Coronary artery (tissue), 2 donors: Measurements from ENCODE around the gene TRUB1.

Experiments used
- DNase-seq: peaks from one replicate; pipeline ENCODE4 v3.0.0-alpha.2; 2017; ENCODE audit warnings: low spot score
- H3K27ac ChIP-seq, 2 donors: fragments of 200-600 bp; sonication (generic); one replicate each; pipeline ENCODE4 v1.5.1; 2016 to 2019
- H3K4me3 ChIP-seq: fragments of 200-600 bp; sonication (generic); 2 replicates; pipeline ENCODE4 v1.5.1; 2016; ENCODE audit warnings: mild to moderate bottlenecking, moderate library complexity
- CTCF ChIP-seq: fragments of 200-600 bp; sonication (generic); IDR thresholded peaks from one replicate; pipeline ENCODE4 v1.5.1; 2019; ENCODE audit warnings: antibody characterized with exemption

TRUB1 gene

GRCh38 chr10:115022733-115023132 is 84.7 kb downstream of the TRUB1 start:
- H3K27ac ChIP-seq = no peak overlapping the region
- no peak for DNase-seq
- H3K4me3 ChIP-seq = no peak overlapping the region
- no peak for TF ChIP-seq CTCF

- Histone ChIP-seq H3K27ac (no peak overlapping the region), H3K4me3 (no peak overlapping the region)
- no peak for DNase-seq
- no peak for TF ChIP-seq CTCF
Observed at GRCh38 chr10:115023715-115024114, 85.7 kb downstream of the TRUB1 start.

GRCh38 chr10:115024371-115024770 is 86.4 kb downstream of the TRUB1 start:
- no peak for TF ChIP-seq CTCF
- no peak overlapping the region for H3K27ac ChIP-seq
- no peak for DNase-seq
- H3K4me3 ChIP-seq = no peak overlapping the region

GRCh38 chr10:115026056-115026745 is 88.2 kb downstream of the TRUB1 start:
- Histone ChIP-seq H3K4me3 (no peak overlapping the region), H3K27ac (no peak overlapping the region)
- no peak for DNase-seq
- no peak for TF ChIP-seq CTCF

- no peak for TF ChIP-seq CTCF
- Histone ChIP-seq H3K4me3 (no peak overlapping the region), H3K27ac (no peak overlapping the region)
- DNase-seq = no peak
Observed at GRCh38 chr10:115026746-115027140, 88.7 kb downstream of the TRUB1 start.
